ENCODE results near the gene SLCO4A1. TPM values are rescaled to one million over a fixed set of nuclear protein-coding genes. Genes with fewer than 3 reads are reported as not detected.

The SLCO4A1 gene
- total and polyA plus RNA-seq, 2 donors (not counting 3 experiments of a cell fraction or from before 2014, with no cell fraction given), result 1.4 to 4.1 TPM

- POLR2A ChIA-PET, result no interaction called here
- peaks cover 1 to 22% of the 10 kb centered on the region in 2 experiments for H3K27me3 ChIP-seq (ENCODE audit: control insufficient read depth in 2 of 2, insufficient read depth in 2 of 2, low read length in 2 of 2)
- H3K9me3 ChIP-seq (replicated peaks; ENCODE audit: control insufficient read depth, insufficient read depth, low read length), result no peaks in the 10 kb centered on the region
- no peak for TF ChIP-seq GATA2 (IDR thresholded peaks at IDR 0.05; ENCODE audit: insufficient read depth, insufficient read length, low read depth, low read length)
- TF ChIP-seq MAX (IDR thresholded peaks at IDR 0.05; ENCODE audit: insufficient read depth, insufficient read length), result no peak
- no peak for TF ChIP-seq CTCF (IDR thresholded peaks at IDR 0.05; ENCODE audit: extremely low read depth in 1 of 2, insufficient read depth in 1 of 2, low read depth in 1 of 2, low read length in 2 of 2)
- TF ChIP-seq POLR2A (IDR thresholded peaks at IDR 0.05; ENCODE audit: low read depth, low read length), result no peak
- TF ChIP-seq EZH2 (IDR thresholded peaks at IDR 0.05; ENCODE audit: borderline replicate concordance, low read depth, low read length, severe bottlenecking), result no peak
- TF ChIP-seq JUN (IDR thresholded peaks at IDR 0.05; ENCODE audit: borderline replicate concordance, insufficient read depth, insufficient read length, low read depth), result no peak
- no peak for TF ChIP-seq MYC (IDR thresholded peaks at IDR 0.05; ENCODE audit: low read depth, low read length)
- no peak for TF ChIP-seq FOS (IDR thresholded peaks at IDR 0.05; ENCODE audit: borderline replicate concordance, insufficient read depth, low read length)
- TF ChIP-seq POLR2AphosphoS5 (IDR thresholded peaks at IDR 0.05; ENCODE audit: insufficient read depth, low read depth, low read length), result no peak
- H3K9ac ChIP-seq (replicated peaks; ENCODE audit: extremely low read depth, insufficient read depth, low read length), result no peak overlapping the region
- no peak overlapping the region for H3K4me3 ChIP-seq (replicated peaks in 1 of 3; ENCODE audit: insufficient read depth in 1 of 3, low read depth in 1 of 3, low read length in 3 of 3)
- H3K36me3 ChIP-seq (ENCODE audit: control insufficient read depth in 2 of 2, extremely low read depth in 1 of 2, insufficient read depth in 2 of 2, low read length in 2 of 2), result no peaks in the 10 kb centered on the region
- no peaks in the 10 kb centered on the region for H3K4me1 ChIP-seq (ENCODE audit: control insufficient read depth, extremely low read depth, insufficient read depth, low read length)
- H2AFZ ChIP-seq (ENCODE audit: low read depth, low read length), result no peak overlapping the region
- DNase-seq (ENCODE audit: low read depth, low spot score) (no peak), FAIRE-seq (no peak)
- H4K20me1 ChIP-seq (replicated peaks; ENCODE audit: control insufficient read depth, extremely low read depth, insufficient read depth, low read length), result no peaks in the 10 kb centered on the region
- BruUV-seq (replicated peaks), result no TSS peak
- CTCF ChIA-PET, result interaction anchor here (0.6 to 0.8 kb wide), 2 partner anchors 9 to 74 kb away, joined by 3 to 4 read pairs; no protein-coding TSS in a partner anchor
- dilution Hi-C loops (cut with MboI; ENCODE audit: extremely low pct_ligation_motif_present, low sequenced_read_pairs), result no loop called here
- no peaks in the 10 kb centered on the region for H3K79me2 ChIP-seq (ENCODE audit: control insufficient read depth, insufficient read depth, low read length)
- H3K9me1 ChIP-seq (replicated peaks; ENCODE audit: control insufficient read depth, extremely low read depth, insufficient read depth, low read length), result no peaks in the 10 kb centered on the region
- no peak overlapping the region for H3K27ac ChIP-seq (ENCODE audit: insufficient read depth, low read depth, low read length)
- H3K4me2 ChIP-seq (ENCODE audit: insufficient read depth, low read length), result no peak overlapping the region
- intact Hi-C loops (cut with micrococcal nuclease), result no loop called here
These were observed 74.6 kb downstream of the SLCO4A1 start for GRCh38 chr20:62716941-62717310.
